Fibroblast of villous mesenchyme (primary cell): Measurements from ENCODE around the gene RHD. TPM values are rescaled to one million over a fixed set of nuclear protein-coding genes. Genes with fewer than 3 reads are reported as not detected.
"Not testable (repeated sequence)": the region's sequence is repeated elsewhere in the genome, so short reads cannot be mapped to it uniquely, and the experiment has no call there.

Source experiments
- DNase-seq: peaks from one replicate; pipeline ENCODE4 v3.0.0-alpha.2; 2010; ENCODE audit warnings: low read depth
- H3K4me3 ChIP-seq: 2 replicates; pipeline ENCODE4 v1.5.1; 2011; ENCODE audit warnings: low read depth, mild to moderate bottlenecking, low read length
- total RNA-seq: library from RNA; depleted of rRNA; stranded (reverse); fragments of >200 nt; gene quantifications from 2 replicates; pipeline ENCODE4 v1.2.3, GENCODE V29; 2012
- TF ChIP-seq, protein P1 (sequence below): IDR thresholded peaks from 2 replicates; pipeline ENCODE4 v1.5.1; 2012; ENCODE audit warnings: low read depth, mild to moderate bottlenecking, low read length; ENCODE audit not compliant: insufficient read depth

The RHD gene
- total RNA-seq, 1 donor, result not detected

DNA sequence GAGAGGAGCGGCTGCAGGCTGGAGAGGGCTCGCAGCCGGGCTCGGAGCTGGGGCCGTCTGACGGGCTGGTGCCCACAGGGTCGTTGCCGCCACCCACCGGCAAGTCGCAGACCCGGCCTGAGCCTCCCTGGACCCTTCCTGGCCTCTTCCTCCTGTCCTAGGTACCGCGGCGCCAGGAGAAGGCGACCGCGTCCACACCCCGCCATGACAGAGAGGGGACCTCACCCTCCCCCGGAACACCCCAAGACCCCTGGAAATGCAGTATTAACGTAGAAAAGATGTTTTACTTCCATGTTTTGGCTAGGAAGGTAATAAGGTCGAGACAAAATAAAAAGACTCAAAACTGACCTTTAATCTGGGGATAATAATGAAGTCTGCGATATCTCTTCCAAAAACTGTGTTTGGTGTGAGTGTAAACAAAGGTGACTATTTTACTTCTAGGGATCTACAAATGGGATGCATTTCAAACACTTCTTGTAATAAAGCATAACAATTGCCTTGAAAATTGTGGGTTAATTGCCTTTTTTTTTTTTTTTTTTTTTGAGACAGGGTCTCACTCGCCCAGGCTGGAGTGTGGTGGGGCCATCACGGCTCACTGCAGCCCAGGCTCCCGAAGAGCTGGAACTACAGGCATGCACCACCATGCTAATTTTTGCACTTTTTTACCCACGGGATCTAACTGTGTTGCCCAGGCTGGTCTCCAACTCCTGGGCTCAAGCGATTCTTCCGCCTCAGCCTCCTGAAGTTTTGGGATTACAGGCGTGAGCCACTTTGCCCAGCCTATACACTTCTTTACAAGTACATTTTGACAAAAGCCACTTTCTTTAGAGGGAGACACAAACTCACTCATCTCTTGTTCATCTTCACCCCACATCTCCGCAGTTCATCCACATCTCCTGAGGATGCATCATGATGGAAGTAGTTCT, 24.2 kb upstream of the RHD start:
- H3K4me3 ChIP-seq, result peak overlapping the region; percentile 98
- no peak for DNase-seq
- TF ChIP-seq, protein P1, sequence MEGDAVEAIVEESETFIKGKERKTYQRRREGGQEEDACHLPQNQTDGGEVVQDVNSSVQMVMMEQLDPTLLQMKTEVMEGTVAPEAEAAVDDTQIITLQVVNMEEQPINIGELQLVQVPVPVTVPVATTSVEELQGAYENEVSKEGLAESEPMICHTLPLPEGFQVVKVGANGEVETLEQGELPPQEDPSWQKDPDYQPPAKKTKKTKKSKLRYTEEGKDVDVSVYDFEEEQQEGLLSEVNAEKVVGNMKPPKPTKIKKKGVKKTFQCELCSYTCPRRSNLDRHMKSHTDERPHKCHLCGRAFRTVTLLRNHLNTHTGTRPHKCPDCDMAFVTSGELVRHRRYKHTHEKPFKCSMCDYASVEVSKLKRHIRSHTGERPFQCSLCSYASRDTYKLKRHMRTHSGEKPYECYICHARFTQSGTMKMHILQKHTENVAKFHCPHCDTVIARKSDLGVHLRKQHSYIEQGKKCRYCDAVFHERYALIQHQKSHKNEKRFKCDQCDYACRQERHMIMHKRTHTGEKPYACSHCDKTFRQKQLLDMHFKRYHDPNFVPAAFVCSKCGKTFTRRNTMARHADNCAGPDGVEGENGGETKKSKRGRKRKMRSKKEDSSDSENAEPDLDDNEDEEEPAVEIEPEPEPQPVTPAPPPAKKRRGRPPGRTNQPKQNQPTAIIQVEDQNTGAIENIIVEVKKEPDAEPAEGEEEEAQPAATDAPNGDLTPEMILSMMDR, result peak; percentile 13

DNA sequence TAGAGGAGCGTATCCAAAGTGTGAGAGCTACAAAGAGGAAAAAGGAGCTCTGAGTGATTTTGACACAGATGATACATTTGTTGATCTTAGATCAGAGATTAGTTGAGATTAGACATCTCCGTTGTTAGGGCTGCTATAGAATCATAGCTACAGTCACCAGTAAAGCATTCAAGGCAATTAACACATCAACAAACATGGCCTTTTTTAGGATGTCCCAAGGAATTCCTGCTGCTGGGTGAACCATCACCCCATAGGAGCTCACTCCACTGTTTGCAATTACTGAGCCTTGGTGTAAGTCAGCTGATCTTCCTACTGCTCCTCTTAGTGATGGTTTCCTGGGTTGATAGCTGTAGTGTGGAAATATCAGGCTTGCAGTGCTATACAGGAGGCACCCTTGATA, 18.4 kb upstream of the RHD start:
- TF ChIP-seq, protein P1, result no peak
- DNase-seq, result peak; percentile 88

DNA sequence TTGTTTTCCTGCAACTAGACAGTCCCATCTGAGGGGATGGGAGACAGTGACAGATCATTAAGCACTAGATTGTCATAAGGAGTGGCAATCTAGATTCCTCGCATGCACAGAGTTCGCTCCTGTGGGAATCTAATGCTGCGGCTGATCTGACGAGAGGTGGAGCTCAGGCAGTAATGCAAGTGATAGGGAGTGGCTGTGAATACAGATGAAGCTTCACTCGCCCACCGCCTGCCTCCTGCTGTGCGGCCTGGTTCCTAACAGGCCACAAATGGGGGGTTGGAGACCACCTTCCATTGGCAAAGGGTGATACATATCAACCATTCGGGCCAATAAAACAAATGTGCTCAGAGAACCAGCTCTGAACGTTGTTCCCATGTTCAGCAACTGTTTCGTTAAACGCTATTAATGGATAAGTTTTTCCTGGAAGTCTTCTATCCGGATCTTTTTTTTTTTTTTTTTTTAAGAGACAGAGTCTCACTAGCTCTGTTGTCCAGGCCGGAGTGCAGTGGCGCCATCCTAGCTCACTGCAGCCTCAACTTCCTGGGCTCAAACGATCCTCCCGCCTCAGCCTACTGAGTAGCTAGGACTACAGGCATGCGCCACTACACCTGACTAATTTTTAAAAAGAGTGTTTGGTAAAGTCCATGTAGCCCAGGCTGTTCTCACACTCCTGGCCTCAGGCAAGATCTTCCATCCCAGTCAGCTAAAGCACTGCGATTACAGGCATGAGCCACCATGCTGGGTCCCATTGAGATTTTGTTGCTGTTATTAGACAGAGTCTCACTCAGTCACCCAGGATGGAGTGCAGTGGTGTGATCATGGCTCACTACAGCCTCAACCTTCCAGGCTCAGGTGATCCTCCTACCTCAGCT, 16.4 kb upstream of the RHD start:
- TF ChIP-seq, protein P1, result no peak
- DNase-seq, result no peak
- H3K4me3 ChIP-seq, result no peak overlapping the region

More for the DNA sequence above, 18.4 kb upstream of the RHD start:
- H3K4me3 ChIP-seq, result no peak overlapping the region

DNA sequence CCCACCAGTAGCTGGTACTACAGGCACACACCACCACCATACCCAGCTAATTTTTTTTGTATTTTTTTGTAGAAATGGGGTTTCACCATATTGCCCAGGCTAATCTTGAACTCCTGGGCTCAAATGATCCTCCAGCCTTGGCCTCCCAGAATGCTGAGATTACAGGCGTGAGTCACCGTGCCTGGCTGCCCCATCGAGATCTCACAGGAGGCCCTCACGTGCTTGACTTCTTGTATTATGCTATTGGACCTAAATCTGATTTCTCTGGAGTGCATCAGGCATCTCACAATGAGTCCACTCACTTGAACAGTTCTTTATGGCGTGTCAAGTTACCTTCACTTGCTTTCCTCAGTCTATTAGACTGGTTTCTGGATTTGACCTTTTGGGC, 15.7 kb upstream of the RHD start:
- DNase-seq, result no peak
- TF ChIP-seq, protein P1, result no peak
- no peak overlapping the region for H3K4me3 ChIP-seq

DNA sequence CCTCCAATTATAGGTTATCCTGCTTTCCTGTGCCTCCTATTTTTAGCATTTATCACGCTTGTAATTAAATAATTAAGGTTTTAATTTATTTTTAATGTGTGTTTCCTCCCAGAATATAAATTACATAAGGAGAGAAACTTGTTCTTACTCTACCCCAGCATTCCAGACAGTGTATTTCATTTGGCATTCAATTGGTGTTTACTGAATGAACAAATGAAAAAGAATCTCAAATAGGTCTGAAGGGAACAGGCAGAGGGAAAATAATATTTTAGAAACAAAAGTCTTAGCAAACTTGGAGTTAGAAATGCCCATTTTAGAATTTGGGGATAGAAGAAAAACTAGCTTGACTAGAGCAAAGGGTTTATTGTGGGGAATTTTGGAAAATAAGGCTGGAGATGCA, 15.1 kb upstream of the RHD start:
- DNase-seq, result no peak
- H3K4me3 ChIP-seq, result no peak overlapping the region
- TF ChIP-seq, protein P1, result no peak

DNA sequence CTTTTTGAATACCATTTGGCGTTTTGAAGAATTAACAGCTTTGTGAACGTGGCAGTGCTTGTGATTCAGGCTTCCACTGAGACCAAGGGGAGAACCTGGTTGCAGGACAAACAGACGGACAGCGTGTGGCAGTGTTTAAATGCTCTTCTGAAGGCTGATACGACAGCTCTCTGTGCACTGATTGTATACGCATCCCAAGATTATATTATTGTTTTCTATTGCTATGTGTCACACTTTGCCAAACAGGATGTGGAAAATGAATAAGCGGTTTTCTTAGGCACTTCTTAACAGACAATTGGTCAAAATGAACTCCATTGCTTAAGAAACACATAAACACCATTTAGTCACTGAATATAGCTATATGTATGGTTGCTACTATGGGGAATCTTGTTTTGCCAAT, 12.5 kb upstream of the RHD start:
- peak; percentile 53 for DNase-seq
- H3K4me3 ChIP-seq, result not testable (repeated sequence)
- TF ChIP-seq, protein P1, result peak; percentile 15

DNA sequence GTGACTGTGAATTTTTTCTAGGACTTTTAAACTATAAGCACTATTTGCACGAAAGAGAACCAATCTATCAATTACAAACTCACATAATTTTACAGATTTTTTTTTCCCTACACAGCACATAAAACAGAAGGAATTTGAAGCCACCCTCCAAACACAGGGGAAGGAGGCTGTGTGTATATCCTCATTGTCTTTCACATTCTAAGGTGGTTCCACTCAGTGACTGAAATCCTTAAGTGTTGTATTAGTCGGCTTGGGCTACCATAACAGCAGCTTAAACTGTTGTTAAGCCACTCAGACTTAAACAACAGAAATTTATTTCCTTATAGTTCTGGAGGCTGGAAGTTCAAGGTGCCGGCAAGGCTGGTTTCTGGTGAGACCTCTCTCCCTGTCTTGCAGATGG, 12.0 kb upstream of the RHD start:
- H3K4me3 ChIP-seq, DNase-seq: not testable (repeated sequence)

DNA sequence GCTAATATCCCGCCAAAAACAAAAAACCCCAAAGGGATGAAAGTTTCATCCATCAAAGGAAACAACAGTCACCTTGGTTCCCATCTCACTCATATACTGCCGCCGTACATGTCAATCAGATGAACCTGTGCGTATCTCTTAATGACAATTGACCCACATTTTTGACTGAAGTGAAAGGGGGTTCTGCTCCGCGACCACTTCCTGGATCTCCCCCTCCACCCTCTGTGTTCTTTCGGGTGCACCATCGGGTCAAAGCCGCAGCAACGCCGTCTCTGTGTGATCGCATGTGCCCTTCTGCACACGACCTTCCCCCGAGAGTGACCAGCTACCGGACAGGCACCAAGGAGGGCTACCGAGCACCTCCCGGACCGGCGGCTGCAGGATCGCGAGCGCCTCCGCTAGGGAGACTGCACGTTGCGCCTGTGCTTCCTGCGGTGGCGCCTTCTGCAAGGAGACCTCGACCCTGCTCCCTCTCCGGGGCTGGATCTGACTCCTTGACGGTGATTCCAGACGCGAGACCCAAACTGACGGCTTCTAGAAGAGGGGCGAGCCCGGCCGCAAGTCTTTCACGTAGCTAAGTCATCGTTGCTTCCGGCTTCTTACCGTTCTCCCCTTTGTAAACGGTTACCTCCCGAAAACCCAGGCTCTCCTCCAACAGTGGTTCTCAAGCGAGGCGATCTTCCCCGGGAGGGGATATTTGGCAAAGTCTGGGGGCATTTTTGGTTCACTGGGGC, 5.6 kb upstream of the RHD start:
- not testable (repeated sequence) for DNase-seq
- H3K4me3 ChIP-seq, result peak overlapping the region; percentile 60

DNA sequence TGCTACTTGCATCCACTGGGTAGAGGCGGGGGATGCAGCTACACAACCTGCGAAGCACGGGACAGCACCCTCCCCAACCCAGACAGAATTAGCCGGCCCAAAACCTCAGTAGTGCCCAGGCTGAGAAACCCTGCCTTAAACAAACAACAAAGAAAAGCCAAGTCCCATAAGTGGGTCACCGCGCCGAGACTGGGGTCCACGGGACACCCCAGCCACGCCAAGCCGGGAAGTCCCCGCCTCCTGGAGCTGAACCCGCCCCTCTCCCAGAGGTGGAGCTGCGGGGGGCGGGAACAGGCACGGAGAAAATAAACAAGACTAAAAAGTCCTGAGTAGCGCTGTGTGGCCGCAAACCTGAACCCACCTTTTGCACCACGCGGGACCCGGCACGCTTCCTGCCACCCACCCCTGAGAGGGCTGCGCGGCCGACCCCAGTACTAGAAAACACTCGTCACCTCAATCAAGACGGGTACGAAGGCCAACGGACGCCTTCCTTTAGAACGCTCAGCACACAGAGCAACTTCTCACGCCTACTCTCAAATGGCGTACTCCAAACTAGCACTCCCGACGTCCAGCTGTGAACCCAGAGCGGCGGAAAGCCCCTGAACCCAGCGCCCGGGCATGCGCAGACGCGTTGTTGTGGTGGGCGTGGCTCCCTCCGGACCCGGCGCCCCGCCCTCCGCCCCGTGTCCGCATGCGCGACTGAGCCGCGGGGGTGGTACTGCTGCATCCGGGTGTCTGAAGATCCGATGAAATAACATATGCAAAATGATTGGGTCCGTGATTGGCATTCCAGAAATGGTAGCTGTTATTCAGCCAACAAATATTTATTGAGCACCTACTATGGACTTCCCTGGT, 4.8 kb upstream of the RHD start:
- peak; percentile 62 for DNase-seq
- peak overlapping the region; percentile 62 for H3K4me3 ChIP-seq
